HG02973 (cell line): ENCODE measurements around the gene ZNF335.

Experiments used
- ATAC-seq: cut with Tn5 transposase; IDR thresholded peaks from one replicate; pipeline ENCODE4 v1.9.1; 2021; ENCODE audit warnings: moderate library complexity; ENCODE audit not compliant: unreplicated experiment

The ZNF335 gene

GRCh38 chr20:45971675-45972499, at the start of gene ZNF335:
ZNF335 (minus strand) TSS chr20:45972203; CDS start chr20:45971410, 793 bp downstream.
- ATAC-seq = peak; percentile 63

- ATAC-seq = no peak
Measured at GRCh38 chr20:46020555-46020954, 48.6 kb upstream of the ZNF335 start.

GRCh38 chr20:46018611-46019010, 46.6 kb upstream of the ZNF335 start:
- no peak for ATAC-seq

- ATAC-seq = no peak
Measured at GRCh38 chr20:46018112-46018511, 46.1 kb upstream of the ZNF335 start.

GRCh38 chr20:46017272-46017671, 45.3 kb upstream of the ZNF335 start:
- ATAC-seq = no peak

- no peak for ATAC-seq
Measured at GRCh38 chr20:46014517-46015396, 42.8 kb upstream of the ZNF335 start.

DNA sequence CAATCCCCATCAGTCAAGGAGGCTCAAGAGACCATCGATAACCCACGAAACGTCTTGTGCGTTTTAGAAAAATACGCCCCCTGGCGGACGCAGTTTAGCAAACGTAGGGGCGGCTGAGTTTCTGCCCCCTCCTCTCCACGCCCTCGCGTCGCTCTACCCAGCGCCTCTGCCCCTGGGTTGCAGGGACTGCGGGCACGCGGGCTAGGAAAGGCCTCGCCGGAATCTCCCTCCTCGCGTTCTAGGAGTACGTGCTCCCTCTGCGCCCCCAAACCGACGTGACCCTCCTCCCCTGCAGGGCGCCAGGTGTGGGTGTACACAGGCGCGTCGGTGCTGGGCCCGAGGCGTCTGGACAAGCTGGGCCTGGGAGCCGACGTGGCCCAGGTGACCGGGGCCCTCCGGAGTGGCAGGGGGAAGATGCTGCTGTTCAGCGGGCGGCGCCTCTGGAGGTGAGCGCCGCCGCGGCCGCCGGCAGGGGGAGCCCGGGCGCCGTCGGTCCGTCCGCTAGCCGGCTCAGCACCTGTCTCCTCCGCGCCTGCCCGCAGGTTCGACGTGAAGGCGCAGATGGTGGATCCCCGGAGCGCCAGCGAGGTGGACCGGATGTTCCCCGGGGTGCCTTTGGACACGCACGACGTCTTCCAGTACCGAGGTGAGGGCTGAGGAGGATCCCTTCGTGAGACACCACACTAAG, 42.0 kb upstream of the ZNF335 start:
- peak; percentile 57 for ATAC-seq

GRCh38 chr20:46013322-46013828, 41.4 kb upstream of the ZNF335 start:
- ATAC-seq = no peak

DNA sequence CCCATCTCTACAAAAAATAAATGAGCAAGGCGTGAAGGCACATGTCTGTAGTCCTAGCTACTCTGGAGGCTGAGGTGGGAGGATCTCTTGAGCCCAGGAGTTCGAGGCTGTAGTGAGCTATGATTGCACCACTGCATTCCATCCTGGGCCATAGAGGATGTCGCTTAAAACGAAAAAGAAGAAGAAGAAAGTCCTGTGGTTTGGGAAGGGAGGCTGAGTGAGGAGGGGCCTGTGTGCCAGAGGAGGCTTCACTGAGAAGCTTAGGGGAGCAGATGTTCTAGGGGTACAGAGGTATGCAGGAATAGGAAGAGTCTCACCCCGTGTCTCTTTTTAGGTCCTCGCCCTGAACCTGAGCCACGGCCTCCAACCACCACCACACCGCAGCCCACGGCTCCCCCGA, 40.9 kb upstream of the ZNF335 start:
- ATAC-seq = no peak

GRCh38 chr20:46011631-46012482, 39.9 kb upstream of the ZNF335 start:
- no peak for ATAC-seq

DNA sequence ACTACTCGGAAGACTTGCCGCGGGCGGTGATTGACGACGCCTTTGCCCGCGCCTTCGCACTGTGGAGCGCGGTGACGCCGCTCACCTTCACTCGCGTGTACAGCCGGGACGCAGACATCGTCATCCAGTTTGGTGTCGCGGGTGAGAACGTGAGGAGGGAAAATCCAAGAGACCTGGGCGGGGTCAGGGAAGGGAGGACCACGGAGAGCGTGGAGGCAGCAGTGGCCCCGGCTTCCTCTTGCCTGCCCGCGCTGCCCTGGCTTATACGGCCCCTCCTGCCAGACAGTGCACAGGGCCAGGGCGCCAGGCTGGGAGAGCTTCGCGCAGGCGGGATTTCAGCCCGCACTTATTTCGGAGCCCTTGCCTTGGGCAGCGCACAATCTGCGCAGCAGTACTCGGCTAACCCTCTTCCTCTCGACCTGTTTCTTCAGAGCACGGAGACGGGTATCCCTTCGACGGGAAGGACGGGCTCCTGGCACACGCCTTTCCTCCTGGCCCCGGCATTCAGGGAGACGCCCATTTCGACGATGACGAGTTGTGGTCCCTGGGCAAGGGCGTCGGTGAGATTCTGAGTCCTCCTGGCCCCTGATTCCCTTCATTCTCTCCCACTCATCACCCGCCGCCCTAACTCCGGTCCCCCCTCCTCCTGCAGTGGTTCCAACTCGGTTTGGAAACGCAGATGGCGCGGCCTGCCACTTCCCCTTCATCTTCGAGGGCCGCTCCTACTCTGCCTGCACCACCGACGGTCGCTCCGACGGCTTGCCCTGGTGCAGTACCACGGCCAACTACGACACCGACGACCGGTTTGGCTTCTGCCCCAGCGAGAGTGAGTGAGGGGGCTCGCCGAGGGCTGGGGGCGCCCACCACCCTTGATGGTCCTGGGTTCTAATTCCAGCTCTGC, 38.7 kb upstream of the ZNF335 start:
- ATAC-seq = no peak

DNA sequence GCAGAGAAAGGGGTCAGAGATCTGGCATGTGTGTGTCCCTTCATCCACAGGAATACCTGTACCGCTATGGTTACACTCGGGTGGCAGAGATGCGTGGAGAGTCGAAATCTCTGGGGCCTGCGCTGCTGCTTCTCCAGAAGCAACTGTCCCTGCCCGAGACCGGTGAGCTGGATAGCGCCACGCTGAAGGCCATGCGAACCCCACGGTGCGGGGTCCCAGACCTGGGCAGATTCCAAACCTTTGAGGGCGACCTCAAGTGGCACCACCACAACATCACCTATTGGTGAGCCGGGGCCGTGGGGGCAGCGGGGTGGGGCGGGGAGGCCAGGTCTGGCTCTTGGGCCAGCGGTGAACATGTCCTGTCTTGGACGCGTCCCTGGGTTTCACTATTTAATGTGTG, 37.8 kb upstream of the ZNF335 start:
- ATAC-seq = no peak

- no peak for ATAC-seq
Measured at GRCh38 chr20:46007671-46008070, 35.7 kb upstream of the ZNF335 start.

DNA sequence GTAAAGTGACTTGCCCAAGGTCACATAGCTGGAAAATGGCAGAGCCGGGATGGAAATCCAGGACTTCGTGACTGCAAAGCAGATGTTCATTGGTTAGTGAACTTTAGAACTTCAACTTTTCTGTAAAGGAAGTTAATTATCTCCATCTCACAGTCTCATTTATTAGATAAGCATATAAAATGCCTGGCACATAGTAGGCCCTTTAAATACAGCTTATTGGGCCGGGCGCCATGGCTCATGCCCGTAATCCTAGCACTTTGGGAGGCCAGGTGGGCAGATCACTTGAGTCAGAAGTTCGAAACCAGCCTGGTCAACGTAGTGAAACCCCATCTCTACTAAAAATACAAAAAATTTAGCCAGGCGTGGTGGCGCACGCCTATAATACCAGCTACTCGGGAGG, 35.0 kb upstream of the ZNF335 start:
- no peak for ATAC-seq

DNA sequence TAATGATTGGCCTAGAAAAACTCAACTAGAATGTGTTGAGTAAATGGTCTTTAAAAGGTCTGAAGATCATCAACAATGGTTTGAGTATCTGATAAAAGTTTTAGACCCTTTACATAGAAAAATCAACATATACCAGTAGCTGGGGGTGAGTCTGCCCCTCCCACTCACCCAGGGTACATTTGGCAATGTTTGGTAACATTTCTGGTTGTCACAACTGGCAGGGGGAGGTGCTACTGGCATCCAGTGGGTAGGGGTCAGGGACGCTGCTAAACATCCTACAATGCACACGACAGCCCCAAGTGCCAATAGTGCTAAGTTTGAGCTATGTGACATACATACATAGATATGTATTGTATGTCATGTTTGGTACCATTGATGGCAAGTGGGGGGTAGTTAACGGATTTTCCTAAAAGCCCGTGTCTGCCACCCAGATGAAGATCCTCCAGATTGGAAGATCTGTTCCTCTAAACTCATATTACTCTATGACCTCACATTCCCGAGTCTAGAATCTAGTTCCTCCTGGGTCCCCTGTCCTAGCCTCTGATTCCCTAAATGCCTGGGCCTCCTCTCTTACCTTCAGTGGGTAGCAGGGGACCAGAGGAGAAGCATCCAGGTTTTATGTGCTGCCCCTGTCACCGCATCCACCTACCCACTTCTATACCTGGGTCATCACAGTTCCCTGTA, 34.2 kb upstream of the ZNF335 start:
- ATAC-seq = no peak

- no peak for ATAC-seq
Measured at GRCh38 chr20:46004889-46005473, 33.0 kb upstream of the ZNF335 start.

GRCh38 chr20:46004187-46004586, 32.2 kb upstream of the ZNF335 start:
- ATAC-seq = no peak

GRCh38 chr20:46002008-46002407, 30.0 kb upstream of the ZNF335 start:
- no peak for ATAC-seq
